Measurements from ENCODE around the gene PIAS2.
"Not testable (repeated sequence)": the region's sequence is repeated elsewhere in the genome, so short reads cannot be mapped to it uniquely, and the experiment has no call there.

Gene PIAS2

GRCh38 chr18:46815661-46816060 lies 101.6 kb downstream of the PIAS2 start:
- DNase-seq: no peak
- TF ChIP-seq CTCF (IDR thresholded peaks at IDR 0.05; ENCODE audit: low read depth, low read length, missing control alignments): no peak
- in situ Hi-C loops (cut with HindIII; ENCODE audit: low pct_ligation_motif_present, low sequenced_read_pairs): no loop called here

GRCh38 chr18:46814399-46814798 lies 102.9 kb downstream of the PIAS2 start:
- no peak overlapping the region for H3K4me3 ChIP-seq (ENCODE audit: low read depth, low read length)
- no peaks in the 10 kb centered on the region for H3K27me3 ChIP-seq (replicated peaks)
- DNase-seq: no peak
- no peak overlapping the region for H3K27ac ChIP-seq
- in situ Hi-C loops (cut with HindIII; ENCODE audit: low pct_ligation_motif_present, low sequenced_read_pairs): no loop called here
- no peaks in the 10 kb centered on the region for H3K36me3 ChIP-seq (replicated peaks)
- no peak for TF ChIP-seq CTCF (IDR thresholded peaks at IDR 0.05; ENCODE audit: low read depth, low read length, missing control alignments)

More at GRCh38 chr18:46815661-46816060, 101.6 kb downstream of the PIAS2 start:
- Histone ChIP-seq H3K36me3 (replicated peaks) (no peaks in the 10 kb centered on the region), H3K27me3 (replicated peaks) (no peaks in the 10 kb centered on the region), H3K4me3 (ENCODE audit: low read depth, low read length) (no peak overlapping the region), H3K27ac (no peak overlapping the region)

GRCh38 chr18:46812311-46812710 lies 105.0 kb downstream of the PIAS2 start:
- Histone ChIP-seq H3K36me3 (replicated peaks) (no peaks in the 10 kb centered on the region), H3K4me3 (ENCODE audit: low read depth, low read length) (no peak overlapping the region), H3K27me3 (replicated peaks) (no peaks in the 10 kb centered on the region), H3K27ac (no peak overlapping the region)
- no peak for DNase-seq
- TF ChIP-seq CTCF (IDR thresholded peaks at IDR 0.05; ENCODE audit: low read depth, low read length, missing control alignments): no peak
- in situ Hi-C loops (cut with HindIII; ENCODE audit: low pct_ligation_motif_present, low sequenced_read_pairs): no loop called here

GRCh38 chr18:46810481-46811000 lies 106.8 kb downstream of the PIAS2 start:
- no peaks in the 10 kb centered on the region for H3K27me3 ChIP-seq (replicated peaks)
- no peak overlapping the region for H3K27ac ChIP-seq
- in situ Hi-C loops (cut with HindIII; ENCODE audit: low pct_ligation_motif_present, low sequenced_read_pairs): no loop called here
- no peak for TF ChIP-seq CTCF (IDR thresholded peaks at IDR 0.05; ENCODE audit: low read depth, low read length, missing control alignments)
- no peak overlapping the region for H3K4me3 ChIP-seq (ENCODE audit: low read depth, low read length)
- no peaks in the 10 kb centered on the region for H3K36me3 ChIP-seq (replicated peaks)
- DNase-seq: no peak

GRCh38 chr18:46809145-46809544 lies 108.2 kb downstream of the PIAS2 start:
- H3K4me3 ChIP-seq (ENCODE audit: low read depth, low read length): no peak overlapping the region
- no peak for DNase-seq
- in situ Hi-C loops (cut with HindIII; ENCODE audit: low pct_ligation_motif_present, low sequenced_read_pairs): no loop called here
- H3K27ac ChIP-seq: no peak overlapping the region
- no peaks in the 10 kb centered on the region for H3K36me3 ChIP-seq (replicated peaks)
- no peaks in the 10 kb centered on the region for H3K27me3 ChIP-seq (replicated peaks)
- no peak for TF ChIP-seq CTCF (IDR thresholded peaks at IDR 0.05; ENCODE audit: low read depth, low read length, missing control alignments)

- H3K36me3 ChIP-seq (replicated peaks); DNase-seq; H3K27me3 ChIP-seq (replicated peaks); H3K4me3 ChIP-seq (ENCODE audit: low read depth, low read length); H3K27ac ChIP-seq; in situ Hi-C loops (cut with HindIII; ENCODE audit: low pct_ligation_motif_present, low sequenced_read_pairs): not testable (repeated sequence)
These were observed 121.4 kb downstream of the PIAS2 start for GRCh38 chr18:46795945-46796344.
